Activated T-helper 1 cell treated with anti-CD3 and anti-CD28 coated beads, Interleukin-12 subunit alpha, Interleukin-12 subunit beta, Interleukin-2, Interleukin-4 antibody, amounts not matched to agents 30 ng/mL and 10 ng/mL and 1 ng/mL, durations not matched to agents 14 hours and 24 hours and 36 hours (primary cell): ENCODE data around the gene STK39. TPM values are rescaled to one million over a fixed set of nuclear protein-coding genes. Genes with fewer than 3 reads are reported as not detected.
"Not testable (repeated sequence)": the region's sequence is repeated elsewhere in the genome, so short reads cannot be mapped to it uniquely, and the experiment has no call there.

Experiments used
- DNase-seq: peaks from one replicate; pipeline ENCODE4 v3.0.0; 2021; ENCODE audit warnings: low spot score
- H3K27ac Mint-ChIP-seq: one replicate; pipeline ENCODE4 v1.8.0; 2021; ENCODE audit warnings: mild to moderate bottlenecking, mixed read lengths
- H3K27me3 Mint-ChIP-seq: one replicate; pipeline ENCODE4 v1.8.0; 2022; ENCODE audit warnings: mild to moderate bottlenecking, moderate library complexity, mixed read lengths; ENCODE audit not compliant: insufficient read depth
- H3K36me3 Mint-ChIP-seq: one replicate; pipeline ENCODE4 v1.8.0; 2021; ENCODE audit warnings: low read depth, mixed read lengths
- H3K4me1 Mint-ChIP-seq: one replicate; pipeline ENCODE4 v1.8.0; 2021; ENCODE audit warnings: low read depth, mixed read lengths
- H3K4me3 Mint-ChIP-seq: one replicate; pipeline ENCODE4 v1.8.0; 2021; ENCODE audit warnings: mild to moderate bottlenecking, moderate library complexity, mixed read lengths
- H3K9me3 Mint-ChIP-seq: one replicate; pipeline ENCODE4 v1.8.0; 2021; ENCODE audit warnings: mixed read lengths
- intact Hi-C: fragments of 100-400 bp; cut with micrococcal nuclease; formaldehyde crosslinking; loops from one replicate; pipeline ENCODE4 v1.15.1; 2024
- total RNA-seq: library from RNA; stranded (reverse); gene quantifications from 2 replicates; pipeline ENCODE4 v1.2.3, GENCODE V29; 2022

STK39 gene
- total RNA-seq, 1 donor from 2014 or later = 32.6 TPM

- Mint-ChIP-seq H3K9me3 (peaks cover 5% of the 10 kb centered on the region), H3K4me3 (no peak overlapping the region), H3K36me3 (peaks cover 9% of the 10 kb centered on the region), H3K27ac (no peak overlapping the region), H3K4me1 (peaks cover 20% of the 10 kb centered on the region), H3K27me3 (no peaks in the 10 kb centered on the region)
- intact Hi-C loops = no loop called here
- DNase-seq = no peak
Measured at GRCh38 chr2:168087401-168087800, 160.0 kb downstream of the STK39 start.

GRCh38 chr2:168086851-168087250 is 160.5 kb downstream of the STK39 start:
- no peak for DNase-seq
- H3K4me3 Mint-ChIP-seq = no peak overlapping the region
- peaks cover 23% of the 10 kb centered on the region for H3K4me1 Mint-ChIP-seq
- H3K36me3 Mint-ChIP-seq = peaks cover 11% of the 10 kb centered on the region
- no peaks in the 10 kb centered on the region for H3K27me3 Mint-ChIP-seq
- no peak overlapping the region for H3K27ac Mint-ChIP-seq
- intact Hi-C loops = no loop called here
- peaks cover 5% of the 10 kb centered on the region for H3K9me3 Mint-ChIP-seq

- DNase-seq = no peak
- Mint-ChIP-seq H3K27me3 (no peaks in the 10 kb centered on the region), H3K4me1 (peaks cover 25% of the 10 kb centered on the region), H3K9me3 (peaks cover 5% of the 10 kb centered on the region), H3K4me3 (no peak overlapping the region), H3K27ac (no peak overlapping the region), H3K36me3 (peaks cover 11% of the 10 kb centered on the region)
- intact Hi-C loops = no loop called here
Measured at GRCh38 chr2:168085801-168086361, 161.5 kb downstream of the STK39 start.

- peaks cover 5% of the 10 kb centered on the region for H3K9me3 Mint-ChIP-seq
- H3K36me3 Mint-ChIP-seq = peaks cover 14% of the 10 kb centered on the region
- H3K27ac Mint-ChIP-seq = no peak overlapping the region
- H3K27me3 Mint-ChIP-seq = no peaks in the 10 kb centered on the region
- H3K4me1 Mint-ChIP-seq = peaks cover 17% of the 10 kb centered on the region
- no peak for DNase-seq
- H3K4me3 Mint-ChIP-seq = no peak overlapping the region
- intact Hi-C loops = no loop called here
Measured at GRCh38 chr2:168084288-168084687, 163.1 kb downstream of the STK39 start.

GRCh38 chr2:168081452-168081851 is 165.9 kb downstream of the STK39 start:
- H3K9me3 Mint-ChIP-seq, H3K4me1 Mint-ChIP-seq, H3K27ac Mint-ChIP-seq, intact Hi-C loops, H3K4me3 Mint-ChIP-seq, H3K27me3 Mint-ChIP-seq, DNase-seq: not testable (repeated sequence)
- H3K36me3 Mint-ChIP-seq = peaks cover 11% of the 10 kb centered on the region

- Mint-ChIP-seq H3K27ac (no peak overlapping the region), H3K27me3 (no peaks in the 10 kb centered on the region), H3K9me3 (no peaks in the 10 kb centered on the region), H3K4me3 (no peak overlapping the region), H3K4me1 (peaks cover 5% of the 10 kb centered on the region), H3K36me3 (peaks cover 14% of the 10 kb centered on the region)
- intact Hi-C loops = no loop called here
- no peak for DNase-seq
Measured at GRCh38 chr2:168079236-168079635, 168.2 kb downstream of the STK39 start.

GRCh38 chr2:168076731-168077130 is 170.7 kb downstream of the STK39 start:
- H3K9me3 Mint-ChIP-seq = no peaks in the 10 kb centered on the region
- H3K36me3 Mint-ChIP-seq = peaks cover 8% of the 10 kb centered on the region
- no peaks in the 10 kb centered on the region for H3K27me3 Mint-ChIP-seq
- H3K4me3 Mint-ChIP-seq = no peak overlapping the region
- H3K4me1 Mint-ChIP-seq = peaks cover under 1% of the 10 kb centered on the region
- H3K27ac Mint-ChIP-seq = no peak overlapping the region
- intact Hi-C loops = no loop called here
- DNase-seq = no peak

GRCh38 chr2:168075446-168075845 is 171.9 kb downstream of the STK39 start:
- H3K4me3 Mint-ChIP-seq = no peak overlapping the region
- H3K36me3 Mint-ChIP-seq = peaks cover 8% of the 10 kb centered on the region
- H3K4me1 Mint-ChIP-seq = no peaks in the 10 kb centered on the region
- no peaks in the 10 kb centered on the region for H3K9me3 Mint-ChIP-seq
- H3K27me3 Mint-ChIP-seq = no peaks in the 10 kb centered on the region
- intact Hi-C loops = no loop called here
- no peak overlapping the region for H3K27ac Mint-ChIP-seq
- no peak for DNase-seq

GRCh38 chr2:168072626-168073303 is 174.6 kb downstream of the STK39 start:
- Mint-ChIP-seq H3K9me3 (no peaks in the 10 kb centered on the region), H3K27me3 (no peaks in the 10 kb centered on the region), H3K4me1 (no peaks in the 10 kb centered on the region), H3K27ac (no peak overlapping the region), H3K4me3 (no peak overlapping the region), H3K36me3 (peaks cover 4% of the 10 kb centered on the region)
- intact Hi-C loops = no loop called here
- DNase-seq = no peak

- peaks cover 20% of the 10 kb centered on the region for H3K36me3 Mint-ChIP-seq
- DNase-seq = no peak
- H3K4me1 Mint-ChIP-seq = no peaks in the 10 kb centered on the region
- H3K27ac Mint-ChIP-seq = no peak overlapping the region
- no peaks in the 10 kb centered on the region for H3K27me3 Mint-ChIP-seq
- intact Hi-C loops = no loop called here
- H3K4me3 Mint-ChIP-seq = no peak overlapping the region
- H3K9me3 Mint-ChIP-seq = no peaks in the 10 kb centered on the region
Measured at GRCh38 chr2:168064011-168064998, 183.1 kb downstream of the STK39 start.

GRCh38 chr2:168062936-168063335 is 184.5 kb downstream of the STK39 start:
- H3K27me3 Mint-ChIP-seq = no peaks in the 10 kb centered on the region
- DNase-seq = no peak
- intact Hi-C loops = no loop called here
- H3K27ac Mint-ChIP-seq = no peak overlapping the region
- H3K4me3 Mint-ChIP-seq = no peak overlapping the region
- no peaks in the 10 kb centered on the region for H3K4me1 Mint-ChIP-seq
- no peaks in the 10 kb centered on the region for H3K9me3 Mint-ChIP-seq
- H3K36me3 Mint-ChIP-seq = peaks cover 19% of the 10 kb centered on the region

GRCh38 chr2:168062054-168062453 is 185.3 kb downstream of the STK39 start:
- Mint-ChIP-seq H3K9me3 (no peaks in the 10 kb centered on the region), H3K27me3 (no peaks in the 10 kb centered on the region), H3K4me3 (no peak overlapping the region), H3K36me3 (peaks cover 19% of the 10 kb centered on the region), H3K27ac (no peak overlapping the region), H3K4me1 (no peaks in the 10 kb centered on the region)
- intact Hi-C loops = no loop called here
- no peak for DNase-seq
